CD14-positive monocyte (primary cell): Measurements from ENCODE around the gene CYSTM1. TPM values are rescaled to one million over a fixed set of nuclear protein-coding genes. Genes with fewer than 3 reads are reported as not detected.

Source experiments
- DNase-seq, 3 donors: peaks; one replicate each; pipeline ENCODE4 v3.0.0-alpha.2; 2011 to 2022
- H2AFZ ChIP-seq: 2 replicates; pipeline ENCODE4 v1.6.0; 2012; ENCODE audit warnings: mild to moderate bottlenecking, low read depth, low read length, inconsistent platforms; ENCODE audit not compliant: insufficient read depth, poor library complexity, severe bottlenecking
- H3K27ac ChIP-seq, 2 donors: 1 replicate in 1 of 2; 2 replicates in 1 of 2; pipeline ENCODE4 v1.5.1; 2012 to 2013; ENCODE audit warnings: low read length in 2 of 2, control low read depth in 1 of 2, inconsistent platforms in 1 of 2, low read depth in 1 of 2, mild to moderate bottlenecking in 1 of 2
- H3K27me3 ChIP-seq, 2 donors: one replicate each; pipeline versions ENCODE4 v1.6.0 to v1.6.1; 2011 to 2013; ENCODE audit warnings: low read length in 2 of 2; ENCODE audit not compliant: control insufficient read depth in 2 of 2, insufficient read depth in 2 of 2
- H3K36me3 ChIP-seq, 2 donors: replicated peaks in 1 of 2; 1 replicate in 1 of 2; 2 replicates in 1 of 2; pipeline versions ENCODE4 v1.5.1 to v1.6.1; 2012 to 2013; ENCODE audit warnings: low read length in 2 of 2, control low read depth in 1 of 2, inconsistent platforms in 1 of 2, mild to moderate bottlenecking in 1 of 2; ENCODE audit not compliant: insufficient read depth in 2 of 2, control insufficient read depth in 1 of 2
- H3K4me1 ChIP-seq, 2 donors: 1 replicate in 1 of 2; 2 replicates in 1 of 2; pipeline versions ENCODE4 v1.5.1 to v1.6.1; 2012 to 2013; ENCODE audit warnings: low read length in 2 of 2, control low read depth in 1 of 2, inconsistent platforms in 1 of 2, mild to moderate bottlenecking in 1 of 2, moderate library complexity in 1 of 2; ENCODE audit not compliant: insufficient read depth in 2 of 2, control insufficient read depth in 1 of 2
- H3K4me2 ChIP-seq: replicated peaks from 2 replicates; pipeline ENCODE3; 2012; ENCODE audit warnings: low read length, moderate library complexity, mild to moderate bottlenecking; ENCODE audit not compliant: poor library complexity, severe bottlenecking; ENCODE audit errors: extremely low read depth
- H3K4me3 ChIP-seq, 3 experiments: fragments of 200-600 bp in 1 of 3; sonication (generic) in 1 of 3; replicated peaks in 1 of 3; 1 replicate in 2 of 3; 2 replicates in 1 of 3; pipeline ENCODE4 v1.5.1; 2011 to 2013; ENCODE audit warnings: low read length in 3 of 3, mild to moderate bottlenecking in 3 of 3, control low read depth in 2 of 3, low read depth in 2 of 3, inconsistent platforms in 1 of 3, moderate library complexity in 1 of 3
- H3K79me2 ChIP-seq: 2 replicates; pipeline ENCODE4 v1.6.0; 2012; ENCODE audit warnings: mild to moderate bottlenecking, control low read depth, inconsistent platforms, low read length, moderate library complexity; ENCODE audit not compliant: insufficient read depth
- H3K9ac ChIP-seq: 2 replicates; pipeline ENCODE4 v1.6.0; 2017; ENCODE audit warnings: low read length, mild to moderate bottlenecking; ENCODE audit not compliant: insufficient read depth, poor library complexity, severe bottlenecking
- H3K9me3 ChIP-seq, 2 donors: replicated peaks in 1 of 2; 1 replicate in 1 of 2; 2 replicates in 1 of 2; pipeline versions ENCODE4 v1.5.1 to v1.6.1; 2012 to 2013; ENCODE audit warnings: low read length in 2 of 2, control low read depth in 1 of 2; ENCODE audit not compliant: control insufficient read depth in 1 of 2, insufficient read depth in 1 of 2
- H4K20me1 ChIP-seq: 2 replicates; pipeline ENCODE4 v1.6.0; 2012; ENCODE audit warnings: mild to moderate bottlenecking, low read length, control low read depth, moderate library complexity; ENCODE audit not compliant: insufficient read depth
- H3K27ac Mint-ChIP-seq, 7 donors: one replicate each; pipeline ENCODE4 v1.8.0; 2020; ENCODE audit warnings: mild to moderate bottlenecking in 7 of 7, mixed read lengths in 7 of 7, moderate library complexity in 6 of 7, inconsistent platforms in 2 of 7
- H3K27me3 Mint-ChIP-seq, 3 donors: one replicate each; pipeline ENCODE4 v1.8.0; 2021 to 2022; ENCODE audit warnings: low read depth in 3 of 3, mild to moderate bottlenecking in 3 of 3, mixed read lengths in 3 of 3, moderate library complexity in 3 of 3, inconsistent platforms in 1 of 3
- H3K36me3 Mint-ChIP-seq, 2 donors: one replicate each; pipeline ENCODE4 v1.8.0; 2020; ENCODE audit warnings: mixed read lengths in 2 of 2, inconsistent platforms in 1 of 2, mild to moderate bottlenecking in 1 of 2
- H3K4me1 Mint-ChIP-seq: one replicate; pipeline ENCODE4 v1.8.0; 2020; ENCODE audit warnings: mild to moderate bottlenecking, mixed read lengths
- H3K4me3 Mint-ChIP-seq, 2 donors: one replicate each; pipeline ENCODE4 v1.8.0; 2020; ENCODE audit warnings: mild to moderate bottlenecking in 2 of 2, mixed read lengths in 2 of 2, moderate library complexity in 1 of 2
- H3K9me3 Mint-ChIP-seq, 7 donors: one replicate each; pipeline ENCODE4 v1.8.0; 2020 to 2022; ENCODE audit warnings: mixed read lengths in 7 of 7, mild to moderate bottlenecking in 6 of 7, moderate library complexity in 6 of 7, inconsistent platforms in 2 of 7
- CTCF ChIP-seq: fragments of 200-600 bp; IDR thresholded peaks from one replicate; pipeline ENCODE4 v1.8.0; 2022; ENCODE audit warnings: antibody characterized with exemption, mild to moderate bottlenecking
- WGBS: methylation state at CpG from one replicate; pipeline ENCODE4 v1.1.5; 2013; ENCODE audit warnings: missing lambda C conversion rate; ENCODE audit not compliant: insufficient coverage; 5-methylcytosine and 5-hydroxymethylcytosine counted together
- intact Hi-C, 2 donors: fragments of 100-400 bp; cut with micrococcal nuclease; formaldehyde crosslinking; loops; one replicate each; pipeline versions ENCODE4 v1.15.0 to v1.15.1; 2023
- polyA plus RNA-seq, 3 donors: library from polyadenylated mRNA; depleted of rRNA in 1 of 3; unstranded in 2 of 3; stranded (reverse) in 1 of 3; fragments of 300-500 nt in 2 of 3; fragments of >200 nt in 1 of 3; fragmentation: Illumina TruSeq in 2 of 3; gene quantifications; 1 replicate in 2 of 3; 2 replicates in 1 of 3; pipeline ENCODE4 v1.2.3, GENCODE V29; 2012 to 2021

Gene CYSTM1
- polyA plus RNA-seq, 3 donors = 14.0 to 40.0 (median 36.7) TPM

- H3K27ac ChIP-seq = peak overlapping the region; percentile 44 to 79
- peak overlapping the region; percentile 84 to 90 (median 88) for H3K27ac Mint-ChIP-seq
- peaks cover 0 to 11% (median 1%) of the 10 kb centered on the region in 7 donors for H3K9me3 Mint-ChIP-seq
- peaks cover 3 to 9% of the 10 kb centered on the region in 2 donors for H3K36me3 Mint-ChIP-seq
- H3K9me3 ChIP-seq = no peaks in the 10 kb centered on the region
- peak overlapping the region; percentile 28 to 54 for H3K4me3 Mint-ChIP-seq
- H2AFZ ChIP-seq = no peak overlapping the region
- H3K27me3 ChIP-seq = no peaks in the 10 kb centered on the region
- peak overlapping the region; percentile 70 for H3K4me2 ChIP-seq
- peaks cover 45 to 53% of the 10 kb centered on the region in 2 donors for H3K4me1 ChIP-seq
- H4K20me1 ChIP-seq = no peaks in the 10 kb centered on the region
- TF ChIP-seq CTCF = no peak
- no peak overlapping the region for H3K9ac ChIP-seq
- no peaks in the 10 kb centered on the region for H3K36me3 ChIP-seq
- peak overlapping the region in 1 of 3 experiments; percentile 48 for H3K4me3 ChIP-seq
- intact Hi-C loops = loop anchor here in 1 of 2 donors (10.0 kb wide), 1 partner anchor 51 kb away; no protein-coding TSS in a partner anchor
- H3K4me1 Mint-ChIP-seq = peaks cover 48% of the 10 kb centered on the region
- H3K79me2 ChIP-seq = no peaks in the 10 kb centered on the region
- DNase-seq = peak in 2 of 3 donors; percentile 44 to 48
- peaks cover 0 to 2% (median 0%) of the 10 kb centered on the region in 3 donors for H3K27me3 Mint-ChIP-seq
- 6% methylated on average over 2 of the region's 11 CpGs for WGBS
Measured at GRCh38 chr5:140235791-140236551, 61.0 kb downstream of the CYSTM1 start.

GRCh38 chr5:140236891-140237598, 62.1 kb downstream of the CYSTM1 start:
- H3K4me3 ChIP-seq = peak overlapping the region in 1 of 3 experiments; percentile 48
- Mint-ChIP-seq H3K9me3 (peaks cover 0 to 3% (median 1%) of the 10 kb centered on the region in 7 donors), H3K27me3 (peaks cover 0 to 2% (median 0%) of the 10 kb centered on the region in 3 donors), H3K36me3 (peaks cover 6 to 7% of the 10 kb centered on the region in 2 donors), H3K27ac (peak overlapping the region; percentile 63 to 90 (median 87)), H3K4me1 (peaks cover 48% of the 10 kb centered on the region), H3K4me3 (peak overlapping the region in 1 of 2 donors; percentile 54)
- H3K9me3 ChIP-seq = no peaks in the 10 kb centered on the region
- no peaks in the 10 kb centered on the region for H4K20me1 ChIP-seq
- TF ChIP-seq CTCF = no peak
- no peak overlapping the region for H2AFZ ChIP-seq
- H3K79me2 ChIP-seq = no peaks in the 10 kb centered on the region
- H3K36me3 ChIP-seq = no peaks in the 10 kb centered on the region
- H3K4me1 ChIP-seq = peaks cover 45 to 53% of the 10 kb centered on the region in 2 donors
- H3K9ac ChIP-seq = no peak overlapping the region
- peak in 1 of 3 donors; percentile 46 for DNase-seq
- no CpG with 5 or more reads among the region's 6 CpGs for WGBS
- H3K27ac ChIP-seq = peak overlapping the region in 1 of 2 donors; percentile 79
- peak overlapping the region; percentile 70 for H3K4me2 ChIP-seq
- intact Hi-C loops = loop anchor here in 1 of 2 donors (10.0 kb wide), 1 partner anchor 52 kb away; no protein-coding TSS in a partner anchor
- no peaks in the 10 kb centered on the region for H3K27me3 ChIP-seq
